COLO668 (cell line): ENCODE data around the gene ACER3.
A peak's percentile ranks its signal among the peaks of the same experiment; 100 is the strongest.
"Not testable (repeated sequence)": the region's sequence is repeated elsewhere in the genome, so short reads cannot be mapped to it uniquely, and the experiment has no call there.

Experiments used
- DNase-seq: peaks from one replicate; lab custom pipeline; 2025; ENCODE audit not compliant: unreplicated experiment; lab: John Stamatoyannopoulos, UW

ACER3 gene

GRCh38 chr11:76872959-76873827 lies 12.5 kb downstream of the ACER3 start:
- DNase-seq: no peak

- DNase-seq: no peak
These were observed 17.3 kb downstream of the ACER3 start for GRCh38 chr11:76878014-76878413.

GRCh38 chr11:76880314-76880713 lies 19.6 kb downstream of the ACER3 start:
- DNase-seq: no peak

- DNase-seq: no peak
These were observed 20.2 kb downstream of the ACER3 start for GRCh38 chr11:76880956-76881355.

- no peak for DNase-seq
These were observed 24.8 kb downstream of the ACER3 start for GRCh38 chr11:76885390-76886097.

- DNase-seq: no peak
These were observed 28.3 kb downstream of the ACER3 start for GRCh38 chr11:76888989-76889388.

- no peak for DNase-seq
These were observed 28.8 kb downstream of the ACER3 start for GRCh38 chr11:76889411-76889975.

GRCh38 chr11:76890329-76890728 lies 29.6 kb downstream of the ACER3 start:
- DNase-seq: no peak

- no peak for DNase-seq
These were observed 30.6 kb downstream of the ACER3 start for GRCh38 chr11:76891285-76891684.

GRCh38 chr11:76891793-76892192 lies 31.1 kb downstream of the ACER3 start:
- DNase-seq: no peak

GRCh38 chr11:76892306-76892705 lies 31.6 kb downstream of the ACER3 start:
- no peak for DNase-seq

GRCh38 chr11:76897233-76897632 lies 36.5 kb downstream of the ACER3 start:
- DNase-seq: no peak

GRCh38 chr11:76901144-76901543 lies 40.4 kb downstream of the ACER3 start:
- DNase-seq: no peak

- not testable (repeated sequence) for DNase-seq
These were observed 40.9 kb downstream of the ACER3 start for GRCh38 chr11:76901622-76902021.

- no peak for DNase-seq
These were observed 41.6 kb downstream of the ACER3 start for GRCh38 chr11:76902121-76903014.

- peak; percentile 22 for DNase-seq
These were observed 42.6 kb downstream of the ACER3 start for GRCh38 chr11:76903325-76903724.

GRCh38 chr11:76910620-76911414 lies 50.1 kb downstream of the ACER3 start:
- DNase-seq: no peak

GRCh38 chr11:76911415-76911808 lies 50.7 kb downstream of the ACER3 start:
- DNase-seq: no peak

- no peak for DNase-seq
These were observed 56.0 kb downstream of the ACER3 start for GRCh38 chr11:76916712-76917111.

GRCh38 chr11:76918941-76919386 lies 58.2 kb downstream of the ACER3 start:
- DNase-seq: no peak
